B cell (primary cell): ENCODE results near the gene TIMP2. TPM values are rescaled to one million over a fixed set of nuclear protein-coding genes. Genes with fewer than 3 reads are reported as not detected.

Experiments used
- ATAC-seq: fragments of 200-7000 bp; cut with Tn5 transposase; one replicate; pipeline ENCODE4 v1.10.0; 2021; ENCODE audit warnings: low read depth, mild to moderate bottlenecking, moderate number of reproducible peaks, moderate library complexity
- CTCF ChIA-PET: fragments of 350-600 bp; sonication (Branson Sonifier 250); formaldehyde crosslinking; loops from one replicate; lab custom pipeline; 2021; ENCODE audit warnings: antibody characterized with exemption, inconsistent platforms; lab: Charles Lee
- POLR2A ChIA-PET: fragments of 350-600 bp; sonication (Branson Sonifier 250); formaldehyde crosslinking; loops from one replicate; lab custom pipeline; 2021; ENCODE audit warnings: antibody characterized with exemption; lab: Charles Lee
- DNase-seq: peaks from one replicate; pipeline ENCODE4 v3.0.0; 2013
- H2AFZ ChIP-seq: 2 replicates; pipeline ENCODE4 v1.6.1; 2012; ENCODE audit warnings: mild to moderate bottlenecking, low read depth, low read length; ENCODE audit not compliant: insufficient read depth, poor library complexity, severe bottlenecking
- H3K27ac ChIP-seq, 2 donors: 1 replicate in 1 of 2; 2 replicates in 1 of 2; pipeline ENCODE4 v1.5.1; 2012 to 2013; ENCODE audit warnings: low read length in 2 of 2, mild to moderate bottlenecking in 2 of 2, moderate library complexity in 1 of 2
- H3K27me3 ChIP-seq, 4 experiments: fragments of 200-600 bp in 1 of 4; sonication (generic) in 1 of 4; replicated peaks in 1 of 4; 1 replicate in 2 of 4; 2 replicates in 2 of 4; pipeline versions ENCODE4 v1.6.1 to v1.7.0; 2013 to 2016; ENCODE audit warnings: low read length in 3 of 4, mild to moderate bottlenecking in 2 of 4, mixed read lengths in 1 of 4, moderate library complexity in 1 of 4; ENCODE audit not compliant: insufficient read depth in 4 of 4, control insufficient read depth in 3 of 4; ENCODE audit errors: control extremely low read depth in 1 of 4
- H3K36me3 ChIP-seq, 2 experiments: replicated peaks in 1 of 2; 1 replicate in 1 of 2; 2 replicates in 1 of 2; pipeline versions ENCODE4 v1.6.1 to v1.7.1; 2013; ENCODE audit warnings: low read length in 1 of 2; ENCODE audit not compliant: insufficient read depth in 2 of 2, control insufficient read depth in 1 of 2; ENCODE audit errors: control extremely low read depth in 1 of 2, extremely low read depth in 1 of 2
- H3K4me1 ChIP-seq, 2 donors: fragments of 200-600 bp in 1 of 2; sonication (generic) in 1 of 2; 1 replicate in 1 of 2; 2 replicates in 1 of 2; pipeline versions ENCODE4 v1.5.1 to v1.6.1; 2013 to 2017; ENCODE audit warnings: low read length in 2 of 2; ENCODE audit not compliant: control insufficient read depth in 2 of 2, insufficient read depth in 2 of 2
- H3K4me2 ChIP-seq: replicated peaks from 2 replicates; pipeline ENCODE3; 2012; ENCODE audit warnings: mild to moderate bottlenecking, low read depth, low read length; ENCODE audit not compliant: poor library complexity, severe bottlenecking
- H3K4me3 ChIP-seq, 5 experiments: fragments of 200-600 bp in 1 of 5; sonication (generic) in 1 of 5; 1 replicate in 3 of 5; 2 replicates in 2 of 5; pipeline versions ENCODE4 v1.5.1 to v1.7.0; 2011 to 2016; ENCODE audit warnings: low read length in 4 of 5, mild to moderate bottlenecking in 4 of 5, low read depth in 2 of 5, control low read depth in 1 of 5, moderate library complexity in 1 of 5; ENCODE audit not compliant: insufficient read depth in 1 of 5; ENCODE audit errors: control extremely low read depth in 1 of 5, extremely low read depth in 1 of 5
- H3K79me2 ChIP-seq: fragments of 200-600 bp; sonication (generic); one replicate; pipeline ENCODE4 v1.6.0; 2016; ENCODE audit warnings: low read length; ENCODE audit not compliant: control insufficient read depth, insufficient read depth
- H3K9ac ChIP-seq: fragments of 200-600 bp; sonication (generic); 2 replicates; pipeline ENCODE4 v1.6.1; 2017; ENCODE audit warnings: mild to moderate bottlenecking, low read length, moderate library complexity
- H3K9me3 ChIP-seq, 3 donors: one replicate each; pipeline versions ENCODE4 v1.6.1 to v1.7.1; 2013; ENCODE audit warnings: low read length in 2 of 3; ENCODE audit not compliant: control insufficient read depth in 2 of 3, insufficient read depth in 1 of 3; ENCODE audit errors: control extremely low read depth in 1 of 3
- H4K20me1 ChIP-seq: 2 replicates; pipeline ENCODE4 v1.6.0; 2012; ENCODE audit warnings: mild to moderate bottlenecking, low read length; ENCODE audit not compliant: insufficient read depth, control insufficient read depth, poor library complexity, severe bottlenecking
- H3K27ac Mint-ChIP-seq: one replicate; pipeline ENCODE4 v1.8.0; 2021; ENCODE audit warnings: mixed read lengths
- H3K27me3 Mint-ChIP-seq: one replicate; pipeline ENCODE4 v1.8.0; 2021; ENCODE audit warnings: mixed read lengths
- H3K4me1 Mint-ChIP-seq: one replicate; pipeline ENCODE4 v1.8.0; 2021; ENCODE audit warnings: mixed read lengths
- H3K4me3 Mint-ChIP-seq: one replicate; pipeline ENCODE4 v1.8.0; 2021; ENCODE audit warnings: mixed read lengths
- H3K9me3 Mint-ChIP-seq: one replicate; pipeline ENCODE4 v1.8.0; 2022; ENCODE audit warnings: mixed read lengths; ENCODE audit not compliant: insufficient read depth
- EZH2 ChIP-seq: IDR thresholded peaks from 2 replicates; pipeline ENCODE4 v1.6.1; 2012; ENCODE audit warnings: borderline replicate concordance, low read depth, mild to moderate bottlenecking, moderate library complexity, low read length; ENCODE audit not compliant: insufficient read depth, poor library complexity, severe bottlenecking
- whole genome bisulfite sequencing: methylation state at CpG from one replicate; pipeline ENCODE4 v1.1.5; 2013; ENCODE audit warnings: missing lambda C conversion rate; ENCODE audit not compliant: insufficient coverage; 5-methylcytosine and 5-hydroxymethylcytosine counted together
- intact Hi-C: fragments of 100-400 bp; cut with micrococcal nuclease; formaldehyde crosslinking; loops from one replicate; pipeline ENCODE4 v1.10.0; 2022
- polyA plus RNA-seq: library from polyadenylated mRNA; depleted of rRNA; stranded (reverse); fragments of >200 nt; gene quantifications from 2 replicates; pipeline ENCODE4 v1.2.3, GENCODE V29; 2012
- total RNA-seq, 2 donors: library from RNA; stranded (reverse); fragments of 120-200 nt in 1 of 2; gene quantifications; 1 replicate in 1 of 2; 2 replicates in 1 of 2; pipeline versions ENCODE4 v1.2.3 to v1.2.4, GENCODE V29; 2013 to 2022
- TF ChIP-seq, protein P1 (sequence below): fragments of 200-600 bp; IDR thresholded peaks from one replicate; pipeline ENCODE4 v1.8.0; 2022; ENCODE audit warnings: antibody characterized with exemption, mild to moderate bottlenecking

TIMP2 gene
- total and polyA plus RNA-seq, 2 donors (not counting 1 experiment from before 2014, with no cell fraction given) = 4.8 to 10.0 TPM

DNA sequence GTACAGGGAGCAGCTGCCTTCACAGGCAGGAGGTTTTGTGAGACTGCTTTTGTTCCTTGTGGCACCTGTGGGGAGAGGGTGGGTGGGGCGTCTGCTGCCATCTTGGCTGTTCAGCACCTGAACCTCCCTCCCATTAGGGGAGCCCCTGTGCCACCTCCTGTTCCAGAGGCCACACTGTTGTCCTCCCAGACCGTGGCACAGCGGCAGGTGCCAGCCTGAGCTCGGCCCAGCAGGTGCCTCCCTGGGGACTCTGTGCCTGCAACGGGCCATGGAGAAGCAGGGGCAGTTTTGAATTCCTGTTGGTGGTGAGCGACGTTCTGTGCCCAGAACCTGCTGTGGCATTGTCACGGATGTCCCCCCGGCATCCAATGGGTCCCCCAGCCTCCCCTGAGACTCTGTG is 44.7 kb upstream of the TIMP2 start:
- 62% methylated on average over 8 of the region's 9 CpGs for WGBS
- Mint-ChIP-seq H3K9me3 (no peaks in the 10 kb centered on the region), H3K27ac (no peak overlapping the region), H3K4me3 (no peak overlapping the region), H3K27me3 (peaks cover 3% of the 10 kb centered on the region), H3K4me1 (peaks cover 23% of the 10 kb centered on the region)
- H3K4me1 ChIP-seq = peaks cover 12 to 22% of the 10 kb centered on the region in 2 donors
- POLR2A ChIA-PET = no interaction called here
- H4K20me1 ChIP-seq = no peaks in the 10 kb centered on the region
- CTCF ChIA-PET = interaction anchor here (2.2 to 7.1 kb wide), 4 partner anchors 13 to 473 kb away, joined by 6 to 119 read pairs (median 14); no protein-coding TSS in a partner anchor
- no peak overlapping the region for H3K4me2 ChIP-seq
- no peak overlapping the region for H3K9ac ChIP-seq
- no peaks in the 10 kb centered on the region for H3K79me2 ChIP-seq
- H3K9me3 ChIP-seq = peaks cover 0 to 6% (median 0%) of the 10 kb centered on the region in 3 donors
- H3K36me3 ChIP-seq = no peaks in the 10 kb centered on the region
- H3K27me3 ChIP-seq = no peaks in the 10 kb centered on the region
- no peak for DNase-seq
- no peak overlapping the region for H2AFZ ChIP-seq
- intact Hi-C loops = no loop called here
- ATAC-seq = no peak
- no peak for TF ChIP-seq EZH2
- TF ChIP-seq, protein P1, sequence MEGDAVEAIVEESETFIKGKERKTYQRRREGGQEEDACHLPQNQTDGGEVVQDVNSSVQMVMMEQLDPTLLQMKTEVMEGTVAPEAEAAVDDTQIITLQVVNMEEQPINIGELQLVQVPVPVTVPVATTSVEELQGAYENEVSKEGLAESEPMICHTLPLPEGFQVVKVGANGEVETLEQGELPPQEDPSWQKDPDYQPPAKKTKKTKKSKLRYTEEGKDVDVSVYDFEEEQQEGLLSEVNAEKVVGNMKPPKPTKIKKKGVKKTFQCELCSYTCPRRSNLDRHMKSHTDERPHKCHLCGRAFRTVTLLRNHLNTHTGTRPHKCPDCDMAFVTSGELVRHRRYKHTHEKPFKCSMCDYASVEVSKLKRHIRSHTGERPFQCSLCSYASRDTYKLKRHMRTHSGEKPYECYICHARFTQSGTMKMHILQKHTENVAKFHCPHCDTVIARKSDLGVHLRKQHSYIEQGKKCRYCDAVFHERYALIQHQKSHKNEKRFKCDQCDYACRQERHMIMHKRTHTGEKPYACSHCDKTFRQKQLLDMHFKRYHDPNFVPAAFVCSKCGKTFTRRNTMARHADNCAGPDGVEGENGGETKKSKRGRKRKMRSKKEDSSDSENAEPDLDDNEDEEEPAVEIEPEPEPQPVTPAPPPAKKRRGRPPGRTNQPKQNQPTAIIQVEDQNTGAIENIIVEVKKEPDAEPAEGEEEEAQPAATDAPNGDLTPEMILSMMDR = no peak
- no peak overlapping the region for H3K27ac ChIP-seq
- no peak overlapping the region for H3K4me3 ChIP-seq

DNA sequence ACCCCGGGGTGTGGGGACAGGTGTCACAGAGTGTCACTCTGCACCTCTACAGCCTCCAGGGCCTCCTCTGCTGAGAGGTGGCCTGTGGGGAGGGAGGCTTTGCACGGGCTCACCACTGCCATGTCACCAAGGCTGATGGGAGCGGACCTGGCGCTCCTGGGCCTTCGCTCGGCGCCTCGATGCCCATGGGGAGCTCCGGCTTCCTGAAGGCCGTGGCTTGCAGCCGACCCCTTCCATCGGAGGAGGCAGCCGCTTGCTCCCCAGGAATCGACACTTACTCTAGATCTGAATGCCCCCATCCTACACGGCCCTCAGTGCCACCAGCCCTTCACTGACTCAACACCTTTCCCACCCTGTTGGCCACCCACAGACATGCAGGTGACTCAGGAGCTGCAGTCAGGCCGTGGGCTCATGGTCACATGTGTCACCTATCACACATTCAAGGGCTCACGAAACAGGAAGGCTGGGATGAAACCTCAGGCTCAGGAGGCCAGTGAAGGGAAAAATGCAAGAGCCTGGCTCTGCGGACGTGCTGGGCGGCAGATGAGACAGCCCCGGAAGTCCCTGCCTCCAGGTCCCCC is 42.7 kb upstream of the TIMP2 start:
- H3K27ac ChIP-seq = no peak overlapping the region
- WGBS = 91% methylated on average over 21 of the region's 21 CpGs
- no peak overlapping the region for H3K4me2 ChIP-seq
- H4K20me1 ChIP-seq = no peaks in the 10 kb centered on the region
- CTCF ChIA-PET = interaction anchor here (1.4 to 7.1 kb wide), 2 partner anchors 9 to 102 kb away, joined by 3 to 119 read pairs; no protein-coding TSS in a partner anchor
- H3K79me2 ChIP-seq = no peaks in the 10 kb centered on the region
- no peak overlapping the region for H3K9ac ChIP-seq
- Mint-ChIP-seq H3K9me3 (no peaks in the 10 kb centered on the region), H3K27me3 (peaks cover 3% of the 10 kb centered on the region), H3K4me1 (peaks cover 26% of the 10 kb centered on the region), H3K4me3 (no peak overlapping the region), H3K27ac (no peak overlapping the region)
- H3K4me1 ChIP-seq = peaks cover 12 to 23% of the 10 kb centered on the region in 2 donors
- intact Hi-C loops = no loop called here
- TF ChIP-seq EZH2 = no peak
- TF ChIP-seq, protein P1 = no peak
- H3K4me3 ChIP-seq = no peak overlapping the region
- no peak overlapping the region for H2AFZ ChIP-seq
- ATAC-seq = no peak
- H3K36me3 ChIP-seq = no peaks in the 10 kb centered on the region
- DNase-seq = no peak
- peaks cover 0 to 8% (median 0%) of the 10 kb centered on the region in 3 donors for H3K9me3 ChIP-seq
- no peaks in the 10 kb centered on the region for H3K27me3 ChIP-seq
- POLR2A ChIA-PET = no interaction called here
